ENCODE measurements around the gene COLEC12.

Gene COLEC12

GRCh38 chr18:376311-376710 is 124.2 kb downstream of the COLEC12 start:
- no peak overlapping the region for H3K27ac ChIP-seq (ENCODE audit: low read depth, low read length)
- H3F3A ChIP-seq (ENCODE audit: insufficient read depth): no peaks in the 10 kb centered on the region

GRCh38 chr18:374721-375168 is 125.8 kb downstream of the COLEC12 start:
- Histone ChIP-seq H3F3A (ENCODE audit: insufficient read depth) (no peaks in the 10 kb centered on the region), H2AFZ (ENCODE audit: low read depth, low read length, severe bottlenecking) (no peak overlapping the region), H3K27ac (ENCODE audit: low read depth, low read length) (no peak overlapping the region), H3K9me2 (replicated peaks; ENCODE audit: insufficient read depth, low read length) (no peaks in the 10 kb centered on the region), H3K79me2 (ENCODE audit: insufficient read depth, low read length) (no peaks in the 10 kb centered on the region), H3K9me3 (ENCODE audit: insufficient read depth, low read length) (no peaks in the 10 kb centered on the region), H3K36me3 (ENCODE audit: low read length) (no peaks in the 10 kb centered on the region), H3K9ac (ENCODE audit: low read length) (no peak overlapping the region), H3K4me3 (ENCODE audit: insufficient read depth, low read length, poor library complexity, severe bottlenecking) (no peak overlapping the region), H3K4me2 (ENCODE audit: low read depth, low read length, poor library complexity, severe bottlenecking) (no peak overlapping the region), H3K27me3 (ENCODE audit: low read length) (no peaks in the 10 kb centered on the region), H4K20me1 (ENCODE audit: low read depth, low read length) (no peaks in the 10 kb centered on the region)
- TF ChIP-seq CTCF (IDR thresholded peaks at IDR 0.05; ENCODE audit: insufficient read depth, low read length, poor library complexity, severe bottlenecking) (no peak), EZH2phosphoT487 (conservative IDR thresholded peaks at IDR 0.05; ENCODE audit: low read length) (no peak)

More at GRCh38 chr18:376311-376710, 124.2 kb downstream of the COLEC12 start:
- no peak for TF ChIP-seq EZH2phosphoT487 (conservative IDR thresholded peaks at IDR 0.05; ENCODE audit: low read length)
- no peak for TF ChIP-seq CTCF (IDR thresholded peaks at IDR 0.05; ENCODE audit: insufficient read depth, low read length, poor library complexity, severe bottlenecking)
- Histone ChIP-seq H3K27me3 (ENCODE audit: low read length) (no peaks in the 10 kb centered on the region), H3K4me2 (ENCODE audit: low read depth, low read length, poor library complexity, severe bottlenecking) (no peak overlapping the region), H4K20me1 (ENCODE audit: low read depth, low read length) (no peaks in the 10 kb centered on the region), H3K9ac (ENCODE audit: low read length) (no peak overlapping the region), H3K79me2 (ENCODE audit: insufficient read depth, low read length) (no peaks in the 10 kb centered on the region), H3K4me3 (ENCODE audit: insufficient read depth, low read length, poor library complexity, severe bottlenecking) (no peak overlapping the region), H3K36me3 (ENCODE audit: low read length) (no peaks in the 10 kb centered on the region), H3K9me3 (ENCODE audit: insufficient read depth, low read length) (no peaks in the 10 kb centered on the region), H3K9me2 (replicated peaks; ENCODE audit: insufficient read depth, low read length) (no peaks in the 10 kb centered on the region), H2AFZ (ENCODE audit: low read depth, low read length, severe bottlenecking) (no peak overlapping the region)

- no peaks in the 10 kb centered on the region for H3K9me3 ChIP-seq (ENCODE audit: insufficient read depth, low read length)
- H2AFZ ChIP-seq (ENCODE audit: low read depth, low read length, severe bottlenecking): no peak overlapping the region
- no peak for TF ChIP-seq EZH2phosphoT487 (conservative IDR thresholded peaks at IDR 0.05; ENCODE audit: low read length)
- no peak for TF ChIP-seq CTCF (IDR thresholded peaks at IDR 0.05; ENCODE audit: insufficient read depth, low read length, poor library complexity, severe bottlenecking)
- no peak overlapping the region for H3K27ac ChIP-seq (ENCODE audit: low read depth, low read length)
- no peaks in the 10 kb centered on the region for H3K36me3 ChIP-seq (ENCODE audit: low read length)
- H4K20me1 ChIP-seq (ENCODE audit: low read depth, low read length): no peaks in the 10 kb centered on the region
- H3K9ac ChIP-seq (ENCODE audit: low read length): no peak overlapping the region
- no peak overlapping the region for H3K4me3 ChIP-seq (ENCODE audit: insufficient read depth, low read length, poor library complexity, severe bottlenecking)
- no peaks in the 10 kb centered on the region for H3K79me2 ChIP-seq (ENCODE audit: insufficient read depth, low read length)
- H3F3A ChIP-seq (ENCODE audit: insufficient read depth): no peaks in the 10 kb centered on the region
- no peaks in the 10 kb centered on the region for H3K9me2 ChIP-seq (replicated peaks; ENCODE audit: insufficient read depth, low read length)
- no peaks in the 10 kb centered on the region for H3K27me3 ChIP-seq (ENCODE audit: low read length)
- H3K4me2 ChIP-seq (ENCODE audit: low read depth, low read length, poor library complexity, severe bottlenecking): no peak overlapping the region
These were observed 126.7 kb downstream of the COLEC12 start for GRCh38 chr18:373780-374179.
